H7 (cell line): ENCODE results near the gene RNF222. TPM values are rescaled to one million over a fixed set of nuclear protein-coding genes. Genes with fewer than 3 reads are reported as not detected.
"Not testable (repeated sequence)": the region's sequence is repeated elsewhere in the genome, so short reads cannot be mapped to it uniquely, and the experiment has no call there.

ENCODE experiments used
- DNase-seq: peaks from one replicate; pipeline ENCODE4 v3.0.0; 2012
- H3K27me3 ChIP-seq: 2 replicates; pipeline ENCODE4 v1.6.0; 2011; ENCODE audit warnings: mild to moderate bottlenecking, low read length; ENCODE audit not compliant: control insufficient read depth, insufficient read depth
- H3K36me3 ChIP-seq: replicated peaks from 2 replicates; pipeline ENCODE4 v1.5.1; 2011; ENCODE audit warnings: low read length; ENCODE audit not compliant: control insufficient read depth, insufficient read depth
- H3K4me3 ChIP-seq: 2 replicates; pipeline ENCODE4 v1.5.1; 2011; ENCODE audit warnings: low read depth, mild to moderate bottlenecking, control low read depth, low read length, moderate library complexity; ENCODE audit not compliant: insufficient read depth
- total RNA-seq: library from RNA; depleted of rRNA; stranded (reverse); fragments of >200 nt; shearing (Covaris generic); gene quantifications from 2 replicates; pipeline ENCODE4 v1.2.3, GENCODE V29; 2014

Gene RNF222
- total RNA-seq, 1 experiment from 2014 or later: not detected

- Histone ChIP-seq H3K4me3 (no peak overlapping the region), H3K36me3 (no peaks in the 10 kb centered on the region)
- no peak for DNase-seq
Measured at GRCh38 chr17:8401107-8401506, 3.5 kb upstream of the RNF222 start.

GRCh38 chr17:8398980-8399379 is 1.4 kb upstream of the RNF222 start:
- no peak for DNase-seq
- Histone ChIP-seq H3K36me3 (no peaks in the 10 kb centered on the region), H3K4me3 (no peak overlapping the region)

More at GRCh38 chr17:8401107-8401506, 3.5 kb upstream of the RNF222 start:
- no peaks in the 10 kb centered on the region for H3K27me3 ChIP-seq

GRCh38 chr17:8394497-8394896 is 3.1 kb downstream of the RNF222 start:
- H3K4me3 ChIP-seq, H3K27me3 ChIP-seq, H3K36me3 ChIP-seq, DNase-seq: not testable (repeated sequence)

More at GRCh38 chr17:8398980-8399379, 1.4 kb upstream of the RNF222 start:
- H3K27me3 ChIP-seq: no peaks in the 10 kb centered on the region

- DNase-seq: no peak
- Histone ChIP-seq H3K4me3 (no peak overlapping the region), H3K27me3 (no peaks in the 10 kb centered on the region), H3K36me3 (no peaks in the 10 kb centered on the region)
Measured at GRCh38 chr17:8393470-8394231, 4.0 kb downstream of the RNF222 start.

- Histone ChIP-seq H3K27me3 (no peaks in the 10 kb centered on the region), H3K36me3 (no peaks in the 10 kb centered on the region), H3K4me3 (no peak overlapping the region)
- DNase-seq: peak; percentile 60
Measured at GRCh38 chr17:8392674-8393469, 4.8 kb downstream of the RNF222 start.

- no peaks in the 10 kb centered on the region for H3K27me3 ChIP-seq
- DNase-seq: peak; percentile 66
- no peaks in the 10 kb centered on the region for H3K36me3 ChIP-seq
- H3K4me3 ChIP-seq: no peak overlapping the region
Measured at GRCh38 chr17:8392274-8392673, 5.4 kb downstream of the RNF222 start.

GRCh38 chr17:8391711-8392110 is 5.9 kb downstream of the RNF222 start:
- Histone ChIP-seq H3K4me3 (no peak overlapping the region), H3K36me3 (no peaks in the 10 kb centered on the region), H3K27me3 (no peaks in the 10 kb centered on the region)
- peak; percentile 56 for DNase-seq

GRCh38 chr17:8387914-8388651 is 9.5 kb downstream of the RNF222 start:
- no peak for DNase-seq
- H3K36me3 ChIP-seq: no peaks in the 10 kb centered on the region
- H3K4me3 ChIP-seq: no peak overlapping the region
- H3K27me3 ChIP-seq: no peaks in the 10 kb centered on the region

GRCh38 chr17:8386841-8387240 is 10.8 kb downstream of the RNF222 start:
- no peaks in the 10 kb centered on the region for H3K27me3 ChIP-seq
- no peak overlapping the region for H3K4me3 ChIP-seq
- peaks cover 2% of the 10 kb centered on the region for H3K36me3 ChIP-seq
- DNase-seq: no peak

- no peak overlapping the region for H3K4me3 ChIP-seq
- DNase-seq: peak; percentile 52
- H3K27me3 ChIP-seq: no peaks in the 10 kb centered on the region
- peaks cover 18% of the 10 kb centered on the region for H3K36me3 ChIP-seq
Measured at GRCh38 chr17:8384801-8385378, 12.7 kb downstream of the RNF222 start.

- Histone ChIP-seq H3K27me3 (no peaks in the 10 kb centered on the region), H3K4me3 (peak within 1 kb of the TSS; percentile 88), H3K36me3 (peaks cover 32% of the 10 kb centered on the region)
- DNase-seq: peak; percentile 97
Measured at GRCh38 chr17:8383143-8383822, 14.3 kb downstream of the RNF222 start, which contains the start of gene RPL26. RPL26 (minus strand) TSS chr17:8383193; CDS start chr17:8382310, 883 bp downstream.

GRCh38 chr17:8382880-8383142 is 14.8 kb downstream of the RNF222 start:
- peak overlapping the region; percentile 88 for H3K4me3 ChIP-seq
- no peak for DNase-seq

GRCh38 chr17:8382052-8382879 is 15.4 kb downstream of the RNF222 start:
- H3K36me3 ChIP-seq: peaks cover 35% of the 10 kb centered on the region
- peak overlapping the region; percentile 88 for H3K4me3 ChIP-seq
- DNase-seq: no peak
- no peaks in the 10 kb centered on the region for H3K27me3 ChIP-seq

More at GRCh38 chr17:8382880-8383142, 14.8 kb downstream of the RNF222 start:
- Histone ChIP-seq H3K36me3 (peaks cover 34% of the 10 kb centered on the region), H3K27me3 (no peaks in the 10 kb centered on the region)
